Measurements from ENCODE around the gene IQGAP3.

IQGAP3 gene

GRCh38 chr1:156534424-156535060 is 37.8 kb downstream of the IQGAP3 start:
- no peak for DNase-seq

GRCh38 chr1:156533568-156534220 is 38.7 kb downstream of the IQGAP3 start:
- no peak for DNase-seq

- DNase-seq = no peak
These were observed 40.0 kb downstream of the IQGAP3 start for GRCh38 chr1:156532374-156532773.

- DNase-seq = no peak
These were observed 42.4 kb downstream of the IQGAP3 start for GRCh38 chr1:156530006-156530405.

GRCh38 chr1:156528875-156529425 is 43.4 kb downstream of the IQGAP3 start:
- DNase-seq = no peak

- no peak for DNase-seq
These were observed 44.1 kb downstream of the IQGAP3 start for GRCh38 chr1:156528231-156528630.

GRCh38 chr1:156527584-156527983 is 44.8 kb downstream of the IQGAP3 start:
- DNase-seq = no peak

GRCh38 chr1:156525856-156526489 is 46.4 kb downstream of the IQGAP3 start:
- no peak for DNase-seq

- no peak for DNase-seq
These were observed 47.3 kb downstream of the IQGAP3 start for GRCh38 chr1:156525071-156525501.

GRCh38 chr1:156524481-156524869 is 47.9 kb downstream of the IQGAP3 start:
- DNase-seq = peak; percentile 40

- DNase-seq = no peak
These were observed 48.4 kb downstream of the IQGAP3 start for GRCh38 chr1:156523801-156524480.

GRCh38 chr1:156522443-156522970 is 49.9 kb downstream of the IQGAP3 start:
- DNase-seq = no peak

GRCh38 chr1:156517748-156518147 is 54.6 kb downstream of the IQGAP3 start:
- no peak for DNase-seq

- no peak for DNase-seq
These were observed 55.5 kb downstream of the IQGAP3 start for GRCh38 chr1:156516821-156517220.

- DNase-seq = no peak
These were observed 56.4 kb downstream of the IQGAP3 start for GRCh38 chr1:156515956-156516355.

- DNase-seq = no peak
These were observed 59.2 kb downstream of the IQGAP3 start for GRCh38 chr1:156513185-156513584.

- DNase-seq = no peak
These were observed 60.7 kb downstream of the IQGAP3 start for GRCh38 chr1:156511644-156512043.

GRCh38 chr1:156510709-156511108 is 61.7 kb downstream of the IQGAP3 start:
- no peak for DNase-seq

- DNase-seq = no peak
These were observed 62.8 kb downstream of the IQGAP3 start for GRCh38 chr1:156509424-156510034.

GRCh38 chr1:156508955-156509234 is 63.5 kb downstream of the IQGAP3 start:
- no peak for DNase-seq

GRCh38 chr1:156508205-156508954 is 64.0 kb downstream of the IQGAP3 start:
- DNase-seq = no peak

- no peak for DNase-seq
These were observed 65.9 kb downstream of the IQGAP3 start for GRCh38 chr1:156506450-156506849.
